ENCODE results near the gene PSD4. TPM values are rescaled to one million over a fixed set of nuclear protein-coding genes. Genes with fewer than 3 reads are reported as not detected.

Gene PSD4
- total RNA-seq, 1 donor: 47.2 TPM

DNA sequence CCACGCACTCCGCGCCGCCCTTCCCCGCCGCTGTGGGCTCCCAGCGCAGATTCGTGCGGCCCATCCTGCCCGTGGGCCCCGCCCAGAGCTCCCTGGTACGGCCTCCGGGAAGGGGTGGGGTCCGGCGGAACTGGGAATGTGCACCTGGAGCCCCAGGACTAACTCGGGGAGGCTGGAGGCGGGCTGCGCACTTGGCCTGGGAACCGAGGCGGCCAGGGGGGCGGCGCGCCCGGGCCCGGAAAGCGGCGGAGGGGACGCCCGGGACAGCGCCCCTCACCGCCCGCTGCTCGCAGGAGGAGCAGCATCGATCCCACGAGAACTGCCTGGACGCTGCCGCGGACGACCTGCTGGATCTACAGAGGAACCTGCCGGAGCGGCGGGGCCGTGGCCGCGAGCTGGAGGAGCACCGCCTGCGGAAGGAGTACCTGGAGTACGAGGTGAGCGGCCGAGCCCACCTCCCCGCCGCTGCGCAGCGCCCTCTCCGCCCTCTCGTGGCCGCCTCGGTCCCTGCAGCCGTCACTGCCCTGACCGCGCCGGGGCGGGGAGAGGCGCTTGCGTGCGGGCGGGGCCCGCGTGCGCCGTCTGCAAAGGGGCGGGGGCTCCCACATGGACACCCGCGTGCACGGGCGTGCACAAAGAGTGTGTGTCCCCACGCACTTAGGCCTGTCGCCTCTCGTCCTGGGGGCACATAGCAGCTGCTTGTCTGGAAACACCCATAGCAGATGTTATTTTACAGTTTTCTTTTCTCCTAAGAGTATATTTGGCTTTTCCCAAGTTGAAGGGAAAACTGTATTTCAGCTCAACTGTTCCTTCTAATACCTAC lies 25.2 kb downstream of the PSD4 start:
- Histone ChIP-seq H3K27me3 (ENCODE audit: insufficient read depth, low read length) (no peaks in the 10 kb centered on the region), H3K4me1 (ENCODE audit: insufficient read depth, low read length) (peaks cover 10% of the 10 kb centered on the region), H3K4me3 (ENCODE audit: low read length) (peak overlapping the region; percentile 16), H3K9me3 (ENCODE audit: low read depth, low read length) (no peaks in the 10 kb centered on the region)

DNA sequence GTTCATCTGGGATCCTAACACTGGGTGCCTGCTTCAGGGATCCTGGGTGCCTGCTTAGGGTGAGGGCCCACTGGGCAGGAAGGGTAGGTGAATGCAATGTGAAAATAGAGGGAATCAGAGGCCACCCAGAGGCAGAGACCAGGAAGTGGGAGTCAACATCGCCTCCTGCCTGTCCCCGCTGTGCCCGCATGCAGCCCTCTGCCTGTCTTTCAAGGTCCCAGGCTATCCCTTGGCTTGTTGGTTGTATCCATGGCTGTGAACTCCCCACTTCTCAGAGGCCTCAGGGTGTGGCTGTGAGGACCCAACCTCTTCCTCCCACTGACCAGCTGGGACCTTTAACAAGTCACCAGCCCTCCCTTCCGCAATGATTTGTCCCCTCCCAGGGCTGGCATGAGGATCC lies 26.5 kb downstream of the PSD4 start:
- H3K4me1 ChIP-seq (ENCODE audit: insufficient read depth, low read length): peaks cover 17% of the 10 kb centered on the region
- H3K9me3 ChIP-seq (ENCODE audit: low read depth, low read length): no peaks in the 10 kb centered on the region
- no peaks in the 10 kb centered on the region for H3K27me3 ChIP-seq (ENCODE audit: insufficient read depth, low read length)
- no peak overlapping the region for H3K4me3 ChIP-seq (ENCODE audit: low read length)

DNA sequence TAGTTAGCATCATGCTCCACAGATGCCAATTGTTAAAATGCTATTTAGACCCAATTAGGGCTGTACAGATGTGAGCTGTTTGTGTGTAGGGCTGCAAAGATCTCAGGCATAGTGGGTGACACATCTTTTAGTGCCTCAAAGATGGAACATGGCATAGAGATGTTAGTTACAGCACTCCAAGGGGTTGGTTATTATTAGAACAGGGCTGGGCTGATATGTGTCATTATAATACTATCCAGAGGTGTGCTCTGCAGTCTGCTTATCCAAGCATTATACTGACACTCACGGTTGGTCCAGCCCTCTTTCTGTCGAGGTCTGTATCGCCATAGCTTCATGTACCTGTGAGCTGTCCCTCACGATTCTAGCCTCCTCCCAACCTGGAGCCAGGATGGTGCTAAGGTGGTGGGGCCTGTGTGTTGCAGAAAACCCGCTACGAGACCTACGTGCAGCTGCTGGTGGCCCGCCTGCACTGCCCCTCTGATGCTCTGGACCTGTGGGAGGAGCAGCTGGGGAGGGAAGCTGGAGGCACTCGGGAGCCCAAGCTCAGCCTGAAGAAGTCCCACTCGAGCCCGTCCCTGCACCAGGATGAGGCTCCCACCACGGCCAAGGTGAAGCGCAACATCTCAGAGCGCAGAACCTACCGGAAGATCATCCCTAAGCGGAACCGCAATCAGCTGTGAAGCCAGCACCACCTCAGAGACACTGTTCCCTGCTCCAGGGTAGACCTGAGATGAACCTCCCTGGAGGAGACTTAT lies 27.1 kb downstream of the PSD4 start:
- peaks cover 17% of the 10 kb centered on the region for H3K4me1 ChIP-seq (ENCODE audit: insufficient read depth, low read length)
- H3K9me3 ChIP-seq (ENCODE audit: low read depth, low read length): no peaks in the 10 kb centered on the region
- H3K27me3 ChIP-seq (ENCODE audit: insufficient read depth, low read length): no peaks in the 10 kb centered on the region
- H3K4me3 ChIP-seq (ENCODE audit: low read length): no peak overlapping the region

DNA sequence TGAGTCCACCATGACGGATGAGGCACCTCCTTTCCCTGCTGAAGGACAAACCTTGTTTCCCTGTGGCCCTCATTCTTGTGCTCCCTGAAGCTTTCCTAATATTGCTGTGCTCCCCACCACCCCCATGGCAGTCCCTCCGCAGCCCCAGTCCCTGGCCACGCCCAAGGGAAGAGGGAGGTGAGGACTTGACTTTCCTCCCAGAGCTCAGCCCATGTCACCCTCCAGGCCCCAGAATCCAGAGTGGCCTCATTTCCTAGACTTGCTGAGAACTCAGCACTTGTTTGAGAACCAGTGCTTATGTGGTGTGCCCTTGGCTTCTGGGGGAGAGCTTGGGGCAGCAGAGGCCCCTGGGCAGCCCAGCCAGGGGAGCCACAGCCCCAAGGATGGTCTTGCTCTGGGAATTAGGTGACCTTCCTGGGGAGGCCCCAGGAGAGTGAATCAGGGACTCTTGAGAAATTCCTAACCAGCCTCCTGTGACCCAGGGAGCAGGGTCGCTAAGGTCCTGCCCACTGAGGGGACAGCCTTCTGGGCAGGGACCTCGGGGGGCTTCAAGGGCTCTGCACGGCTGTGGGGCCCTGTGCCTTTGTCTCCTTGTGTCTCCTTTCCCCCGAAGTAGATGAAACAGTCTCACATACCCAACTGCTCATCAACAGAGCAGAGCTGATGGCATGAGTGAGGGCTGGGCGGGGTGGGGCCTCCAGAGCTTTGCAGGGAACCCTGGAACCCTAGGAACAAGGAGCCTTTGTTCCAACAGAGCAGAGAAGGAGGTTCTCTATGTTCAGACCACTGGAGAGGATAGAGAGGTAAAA lies 27.9 kb downstream of the PSD4 start:
- H3K9me3 ChIP-seq (ENCODE audit: low read depth, low read length): no peaks in the 10 kb centered on the region
- H3K4me1 ChIP-seq (ENCODE audit: insufficient read depth, low read length): peaks cover 17% of the 10 kb centered on the region
- no peaks in the 10 kb centered on the region for H3K27me3 ChIP-seq (ENCODE audit: insufficient read depth, low read length)
- no peak overlapping the region for H3K4me3 ChIP-seq (ENCODE audit: low read length)

DNA sequence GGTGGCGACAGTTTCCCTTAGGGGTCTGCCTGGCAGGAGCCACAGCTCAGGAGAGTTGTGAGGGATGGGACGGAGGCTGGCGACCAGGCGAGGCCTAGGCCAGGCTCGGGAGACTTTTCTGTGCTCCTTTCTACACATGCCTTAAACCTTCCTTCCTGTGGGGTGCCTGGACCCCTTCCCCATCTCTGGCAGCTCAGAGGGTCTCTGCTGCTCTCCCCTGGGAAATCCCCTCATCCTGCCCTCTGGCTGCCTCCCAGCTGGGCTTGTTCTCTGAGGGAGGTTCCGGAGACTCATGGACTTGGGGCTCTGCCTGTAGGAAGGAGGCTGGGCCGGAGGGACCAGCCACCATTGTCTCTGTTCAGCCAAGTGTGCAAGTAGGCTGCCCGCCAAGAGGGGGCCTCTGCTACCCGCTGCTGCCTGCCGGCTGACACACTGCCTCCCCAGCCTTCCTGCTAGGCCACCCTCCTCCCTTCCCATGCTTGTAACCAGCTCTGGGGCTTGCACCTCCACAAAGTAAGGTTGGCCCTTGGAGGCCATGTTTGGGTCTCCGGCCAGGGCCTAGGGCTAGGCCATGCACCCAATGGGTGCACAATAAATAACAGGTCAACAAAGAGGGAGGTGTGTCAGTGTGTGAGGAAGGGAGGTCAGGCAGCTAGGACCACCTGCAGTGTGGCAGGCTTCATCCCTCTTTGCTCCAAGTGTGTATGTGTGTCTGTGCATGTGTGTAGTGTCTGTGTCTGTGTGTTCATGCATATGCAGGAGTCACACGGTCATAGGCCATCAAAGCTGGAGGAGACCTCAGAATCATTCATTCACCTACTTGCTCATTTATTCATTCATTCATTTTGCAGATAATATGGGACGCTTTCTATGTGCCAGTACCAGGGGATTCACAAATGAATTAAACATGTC lies 28.8 kb downstream of the PSD4 start:
- no peaks in the 10 kb centered on the region for H3K9me3 ChIP-seq (ENCODE audit: low read depth, low read length)
- no peak overlapping the region for H3K4me3 ChIP-seq (ENCODE audit: low read length)
- H3K27me3 ChIP-seq (ENCODE audit: insufficient read depth, low read length): no peaks in the 10 kb centered on the region
- H3K4me1 ChIP-seq (ENCODE audit: insufficient read depth, low read length): peaks cover 17% of the 10 kb centered on the region

DNA sequence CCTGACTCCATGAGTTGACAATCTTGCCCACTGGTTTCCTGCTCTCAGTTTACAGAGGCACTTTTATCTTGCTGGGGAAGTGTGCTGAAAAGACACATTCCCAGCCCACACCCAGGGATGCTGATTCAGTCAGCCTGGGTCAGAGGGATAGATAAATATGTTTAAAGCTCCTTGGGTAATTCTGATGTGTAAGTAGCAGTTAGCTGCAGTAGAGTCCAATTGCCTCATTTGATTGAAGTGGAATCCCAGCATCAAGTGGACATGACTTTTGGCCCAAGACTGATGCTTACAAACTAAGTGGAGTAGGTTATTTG lies 29.4 kb downstream of the PSD4 start:
- H3K27me3 ChIP-seq (ENCODE audit: insufficient read depth, low read length): no peaks in the 10 kb centered on the region
- H3K4me3 ChIP-seq (ENCODE audit: low read length): no peak overlapping the region
- peaks cover 17% of the 10 kb centered on the region for H3K4me1 ChIP-seq (ENCODE audit: insufficient read depth, low read length)
- H3K9me3 ChIP-seq (ENCODE audit: low read depth, low read length): no peaks in the 10 kb centered on the region

DNA sequence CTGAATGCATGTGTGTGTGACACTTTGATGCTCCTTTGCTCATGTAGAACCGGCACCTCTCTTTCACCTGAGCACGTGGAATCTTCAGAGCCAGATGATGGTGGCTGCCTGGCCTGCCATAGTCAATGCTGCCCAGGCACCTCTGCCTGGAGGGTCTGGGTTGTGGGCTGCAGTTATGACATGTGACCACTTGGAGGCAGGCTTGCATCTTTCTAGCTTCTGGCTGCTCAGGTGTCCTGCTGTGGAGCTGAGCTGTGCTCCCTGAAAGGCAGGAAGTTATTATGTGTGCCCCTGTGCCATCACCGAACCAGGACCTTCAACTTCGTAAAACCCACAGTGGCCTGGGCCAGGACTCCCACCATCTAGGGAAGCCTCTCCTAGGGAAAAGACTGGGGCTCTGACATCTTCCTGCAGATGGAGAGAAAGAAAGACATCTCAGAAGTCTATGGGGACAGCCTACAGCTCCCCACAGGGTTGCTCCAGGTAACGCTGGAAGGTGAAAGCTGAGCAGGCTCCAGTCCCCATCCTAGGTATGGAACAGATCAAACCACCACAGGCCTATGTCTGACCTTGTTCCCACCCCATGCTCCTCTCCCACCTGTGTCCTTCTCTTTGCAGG lies 30.2 kb downstream of the PSD4 start:
- H3K9me3 ChIP-seq (ENCODE audit: low read depth, low read length): no peaks in the 10 kb centered on the region
- H3K27me3 ChIP-seq (ENCODE audit: insufficient read depth, low read length): no peaks in the 10 kb centered on the region
- H3K4me1 ChIP-seq (ENCODE audit: insufficient read depth, low read length): peaks cover 11% of the 10 kb centered on the region
- no peak overlapping the region for H3K4me3 ChIP-seq (ENCODE audit: low read length)

DNA sequence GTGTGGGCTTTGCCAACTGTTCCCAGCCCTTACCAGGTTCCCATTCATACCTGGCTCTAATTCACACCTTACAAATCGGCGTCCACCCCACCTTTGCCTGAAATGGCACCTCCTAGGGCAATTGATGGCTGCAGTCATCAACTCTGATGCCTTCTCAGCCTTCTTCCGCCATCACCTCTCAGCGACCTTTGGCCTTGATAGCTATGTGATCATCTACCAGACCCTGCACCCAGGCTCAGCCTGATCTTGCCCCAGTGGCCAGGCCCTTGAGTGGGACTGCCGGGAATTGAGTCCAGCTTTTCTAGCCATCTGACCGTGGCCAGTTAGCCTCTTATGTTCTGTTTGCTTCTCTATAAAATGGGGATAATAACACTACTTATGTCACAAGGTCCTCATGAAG lies 32.5 kb downstream of the PSD4 start:
- peaks cover 13% of the 10 kb centered on the region for H3K4me1 ChIP-seq (ENCODE audit: insufficient read depth, low read length)
- no peaks in the 10 kb centered on the region for H3K27me3 ChIP-seq (ENCODE audit: insufficient read depth, low read length)
- no peak overlapping the region for H3K4me3 ChIP-seq (ENCODE audit: low read length)
- no peaks in the 10 kb centered on the region for H3K9me3 ChIP-seq (ENCODE audit: low read depth, low read length)

DNA sequence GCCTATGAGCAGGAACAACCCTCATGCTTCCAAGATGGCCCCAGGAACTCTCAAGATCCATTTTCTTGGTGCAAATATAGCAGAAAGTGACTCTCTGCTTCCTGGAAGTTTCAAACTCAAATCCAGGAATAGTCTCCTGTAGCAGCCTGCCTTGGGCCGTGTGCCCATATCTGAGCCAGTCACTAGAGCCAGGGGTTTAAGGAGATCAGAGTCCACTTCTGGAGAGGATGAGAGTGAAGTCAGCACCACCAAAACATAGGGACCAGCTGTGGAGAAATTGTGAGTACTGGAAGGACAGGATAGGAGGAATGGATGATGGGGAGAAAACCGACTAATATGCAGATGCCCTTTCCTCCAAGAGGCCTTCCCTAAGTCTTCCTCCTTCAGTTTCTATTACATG lies 33.2 kb downstream of the PSD4 start:
- no peaks in the 10 kb centered on the region for H3K9me3 ChIP-seq (ENCODE audit: low read depth, low read length)
- peaks cover 21% of the 10 kb centered on the region for H3K4me1 ChIP-seq (ENCODE audit: insufficient read depth, low read length)
- H3K4me3 ChIP-seq (ENCODE audit: low read length): no peak overlapping the region
- H3K27me3 ChIP-seq (ENCODE audit: insufficient read depth, low read length): no peaks in the 10 kb centered on the region

DNA sequence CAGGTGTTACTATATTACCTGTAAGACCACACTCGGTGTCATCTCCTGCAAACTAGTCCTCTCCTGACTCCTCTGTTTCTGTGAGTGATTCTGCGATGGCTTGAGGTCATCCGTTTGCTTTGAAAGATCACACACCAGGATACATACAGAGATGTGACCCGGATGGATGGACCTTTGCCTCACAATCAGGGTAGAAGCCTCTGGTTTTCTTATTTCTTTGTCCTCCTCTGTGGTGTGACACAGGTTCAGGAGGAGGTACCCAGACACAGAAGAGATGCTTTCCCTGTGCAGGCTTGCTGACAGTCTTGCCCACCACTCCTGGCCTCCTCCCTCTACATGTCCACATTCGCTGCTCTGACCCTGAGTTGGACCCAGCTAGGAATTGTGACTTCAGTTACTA lies 34.6 kb downstream of the PSD4 start:
- H3K27me3 ChIP-seq (ENCODE audit: insufficient read depth, low read length): no peaks in the 10 kb centered on the region
- no peak overlapping the region for H3K4me3 ChIP-seq (ENCODE audit: low read length)
- H3K9me3 ChIP-seq (ENCODE audit: low read depth, low read length): no peaks in the 10 kb centered on the region
- peaks cover 22% of the 10 kb centered on the region for H3K4me1 ChIP-seq (ENCODE audit: insufficient read depth, low read length)

DNA sequence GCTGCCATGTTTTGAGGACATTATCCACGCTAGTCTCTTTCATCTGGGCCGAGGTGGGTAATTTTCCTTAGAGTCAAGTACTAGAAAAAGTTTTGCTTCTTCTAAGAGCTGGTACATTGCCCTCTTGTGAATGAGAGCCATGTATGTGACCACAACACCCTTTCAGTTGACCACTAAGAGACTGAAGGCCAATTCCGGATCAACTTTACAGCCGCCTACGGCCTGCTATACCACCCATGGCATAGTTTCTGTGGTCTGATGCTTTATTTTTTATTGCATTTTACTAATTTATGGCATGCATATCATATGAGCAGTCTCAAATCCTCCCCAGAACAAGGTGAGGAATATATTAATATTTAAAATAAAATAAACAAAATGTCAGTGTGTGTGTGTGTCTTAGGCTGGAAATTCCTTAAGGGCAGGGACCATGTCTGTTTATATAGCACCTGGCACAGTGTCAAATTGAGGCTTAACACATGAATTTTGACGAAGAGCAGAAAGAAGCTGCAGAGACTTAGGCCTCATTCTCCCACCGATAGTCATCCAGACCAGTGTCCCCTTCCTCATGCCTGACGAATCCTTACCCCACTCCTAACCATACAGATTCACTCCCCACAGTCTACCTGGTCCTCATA lies 35.4 kb downstream of the PSD4 start:
- H3K4me1 ChIP-seq (ENCODE audit: insufficient read depth, low read length): peaks cover 18% of the 10 kb centered on the region
- no peak overlapping the region for H3K4me3 ChIP-seq (ENCODE audit: low read length)
- H3K9me3 ChIP-seq (ENCODE audit: low read depth, low read length): no peaks in the 10 kb centered on the region
- H3K27me3 ChIP-seq (ENCODE audit: insufficient read depth, low read length): no peaks in the 10 kb centered on the region

DNA sequence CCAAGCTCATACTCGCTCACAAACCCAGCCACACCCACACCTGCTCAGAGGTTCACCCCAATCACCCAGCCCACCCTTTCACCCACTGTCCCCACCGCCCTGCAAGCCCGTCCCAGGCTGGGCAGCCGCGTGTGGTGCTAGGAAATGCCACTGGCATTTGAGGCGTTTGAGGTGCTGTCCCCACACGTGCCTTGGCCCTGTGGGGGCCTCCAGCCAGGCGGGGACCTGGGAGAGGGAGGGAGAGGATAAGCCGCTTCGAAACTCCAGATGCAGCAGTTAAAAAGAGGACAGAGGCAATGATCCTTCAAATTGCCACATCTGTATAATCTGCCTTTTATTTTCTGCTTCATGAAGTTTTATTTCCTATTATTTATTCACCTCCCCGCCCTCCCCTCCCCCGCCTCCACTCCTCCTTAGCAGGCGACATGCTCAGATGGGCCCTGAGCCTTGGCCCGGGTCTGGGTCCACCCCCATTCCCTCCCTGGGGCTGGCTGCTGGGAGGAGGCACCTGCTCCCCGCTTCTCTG lies 35.9 kb downstream of the PSD4 start:
- H3K9me3 ChIP-seq (ENCODE audit: low read depth, low read length): no peaks in the 10 kb centered on the region
- no peak overlapping the region for H3K4me3 ChIP-seq (ENCODE audit: low read length)
- H3K4me1 ChIP-seq (ENCODE audit: insufficient read depth, low read length): peaks cover 12% of the 10 kb centered on the region
- H3K27me3 ChIP-seq (ENCODE audit: insufficient read depth, low read length): no peaks in the 10 kb centered on the region

DNA sequence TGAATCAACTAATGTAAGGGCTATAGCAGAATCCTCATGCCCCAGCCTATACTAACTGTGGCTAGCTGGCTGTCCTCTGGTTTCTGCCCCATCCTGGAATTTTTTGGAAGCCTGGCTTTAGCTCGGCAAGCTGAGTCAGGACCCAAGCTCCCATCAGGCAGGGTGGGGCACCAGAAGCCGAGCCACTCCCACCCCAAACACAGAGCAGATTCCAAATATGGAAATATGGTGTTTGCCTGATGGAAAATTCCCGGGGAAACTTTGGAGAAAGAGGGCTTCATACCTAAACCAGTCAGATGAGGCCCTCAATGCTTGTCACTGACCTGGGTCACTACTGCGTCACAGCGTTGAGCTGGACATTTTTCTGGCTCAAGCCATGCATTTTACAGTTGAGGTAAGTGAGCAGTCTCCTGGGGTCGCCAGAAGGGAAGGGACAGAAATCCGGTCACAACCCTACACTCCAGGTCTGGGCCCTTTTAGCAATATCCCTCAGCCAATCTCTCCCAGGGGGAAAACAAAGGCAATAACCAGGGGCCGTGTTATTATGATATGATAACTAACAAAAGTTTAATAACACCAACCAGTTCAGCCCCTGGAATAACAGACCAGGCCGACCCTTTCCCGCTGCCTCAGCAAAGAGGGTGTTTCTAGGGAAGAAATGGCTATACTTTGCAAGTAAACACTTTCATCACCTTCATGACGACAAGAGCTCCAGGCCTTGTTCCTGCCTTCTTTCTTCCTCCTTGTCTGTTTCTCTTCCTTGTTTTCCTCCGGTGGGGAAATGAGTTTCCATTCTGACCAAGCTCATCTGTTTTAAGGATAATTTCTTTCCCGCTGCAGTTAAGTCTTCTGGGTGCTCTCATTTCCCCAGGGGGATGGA lies 37.7 kb downstream of the PSD4 start:
- Histone ChIP-seq H3K4me3 (ENCODE audit: low read length) (no peak overlapping the region), H3K27me3 (ENCODE audit: insufficient read depth, low read length) (no peaks in the 10 kb centered on the region), H3K9me3 (ENCODE audit: low read depth, low read length) (no peaks in the 10 kb centered on the region), H3K4me1 (ENCODE audit: insufficient read depth, low read length) (peaks cover 11% of the 10 kb centered on the region)

Measured in mononuclear cell (primary cell).